ENCODE data around the gene ADIPOR2.

DNA sequence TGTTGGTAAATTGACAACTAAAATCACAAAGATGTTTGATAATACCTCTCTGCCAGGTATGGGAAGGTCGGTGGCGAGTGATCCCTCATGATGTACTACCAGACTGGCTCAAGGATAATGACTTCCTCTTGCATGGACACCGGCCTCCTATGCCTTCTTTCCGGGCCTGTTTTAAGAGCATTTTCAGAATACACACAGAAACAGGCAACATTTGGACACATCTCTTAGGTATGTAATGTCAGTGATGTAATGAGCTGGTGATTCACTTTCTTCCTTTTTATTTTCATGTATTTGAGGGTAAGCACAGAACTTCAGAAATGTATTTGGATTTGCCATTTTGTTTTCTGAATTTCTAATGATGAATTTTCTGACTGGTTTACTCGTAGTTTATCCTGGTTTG is 86.9 kb downstream of the ADIPOR2 start:
- TF ChIP-seq, protein P1, sequence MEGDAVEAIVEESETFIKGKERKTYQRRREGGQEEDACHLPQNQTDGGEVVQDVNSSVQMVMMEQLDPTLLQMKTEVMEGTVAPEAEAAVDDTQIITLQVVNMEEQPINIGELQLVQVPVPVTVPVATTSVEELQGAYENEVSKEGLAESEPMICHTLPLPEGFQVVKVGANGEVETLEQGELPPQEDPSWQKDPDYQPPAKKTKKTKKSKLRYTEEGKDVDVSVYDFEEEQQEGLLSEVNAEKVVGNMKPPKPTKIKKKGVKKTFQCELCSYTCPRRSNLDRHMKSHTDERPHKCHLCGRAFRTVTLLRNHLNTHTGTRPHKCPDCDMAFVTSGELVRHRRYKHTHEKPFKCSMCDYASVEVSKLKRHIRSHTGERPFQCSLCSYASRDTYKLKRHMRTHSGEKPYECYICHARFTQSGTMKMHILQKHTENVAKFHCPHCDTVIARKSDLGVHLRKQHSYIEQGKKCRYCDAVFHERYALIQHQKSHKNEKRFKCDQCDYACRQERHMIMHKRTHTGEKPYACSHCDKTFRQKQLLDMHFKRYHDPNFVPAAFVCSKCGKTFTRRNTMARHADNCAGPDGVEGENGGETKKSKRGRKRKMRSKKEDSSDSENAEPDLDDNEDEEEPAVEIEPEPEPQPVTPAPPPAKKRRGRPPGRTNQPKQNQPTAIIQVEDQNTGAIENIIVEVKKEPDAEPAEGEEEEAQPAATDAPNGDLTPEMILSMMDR (conservative IDR thresholded peaks at IDR 0.05 in 1 of 2, IDR thresholded peaks at IDR 0.05 in 1 of 2; ENCODE audit: low read depth in 1 of 2, low read length in 2 of 2) = no peak
- TF ChIP-seq EZH2 (IDR thresholded peaks at IDR 0.05; ENCODE audit: low read length, missing control alignments) = no peak

All from fibroblast of lung (primary cell).